ENCODE measurements around the gene P2RX7. TPM values are rescaled to one million over a fixed set of nuclear protein-coding genes. Genes with fewer than 3 reads are reported as not detected.

The P2RX7 gene
- total RNA-seq, 1 experiment from 2014 or later, result not detected

DNA sequence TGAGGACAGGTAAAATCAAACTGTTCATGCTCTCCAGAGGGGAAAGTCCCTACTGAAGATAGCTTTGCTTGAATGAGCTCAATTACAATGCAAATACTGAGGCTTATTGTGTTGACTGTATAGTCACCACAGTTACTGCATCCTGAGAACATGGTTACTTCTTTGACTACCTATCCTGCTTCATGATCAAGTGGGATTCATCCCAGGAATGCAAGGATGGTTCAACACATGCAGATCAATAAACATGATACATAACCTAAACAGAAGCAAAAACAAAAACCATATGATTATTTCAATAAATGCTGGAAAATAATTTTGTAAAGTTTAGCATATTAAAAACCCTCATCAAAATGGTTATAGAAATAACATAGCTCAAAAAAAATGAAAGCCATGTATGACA is 32.9 kb upstream of the P2RX7 start:
- no peak for DNase-seq
- H4K20me1 ChIP-seq (ENCODE audit: insufficient read depth, low read depth, low read length), result no peaks in the 10 kb centered on the region
- no peak overlapping the region for H3K4me3 ChIP-seq (ENCODE audit: low read length)
- H3K4me1 ChIP-seq (ENCODE audit: low read length), result peaks cover 10% of the 10 kb centered on the region
- no peak overlapping the region for H3K4me2 ChIP-seq (ENCODE audit: low read depth, low read length, poor library complexity, severe bottlenecking)
- H3K27ac ChIP-seq (ENCODE audit: low read length), result no peak overlapping the region
- no peak overlapping the region for H2AFZ ChIP-seq (ENCODE audit: low read length)
- H3K9me2 ChIP-seq (replicated peaks; ENCODE audit: insufficient read depth, low read length), result no peaks in the 10 kb centered on the region
- H3K36me3 ChIP-seq (ENCODE audit: insufficient read depth, low read length), result no peaks in the 10 kb centered on the region
- no peaks in the 10 kb centered on the region for H3K79me2 ChIP-seq (ENCODE audit: low read length)
- 0 out of 2 replicates have a peak, but pooled peaks cover 3% of the 10 kb centered on the region for H3K9me3 ChIP-seq (ENCODE audit: low read length)
- no peak overlapping the region for H3K9ac ChIP-seq (ENCODE audit: low read length)
- H3K27me3 ChIP-seq (ENCODE audit: low read length), result no peaks in the 10 kb centered on the region

DNA sequence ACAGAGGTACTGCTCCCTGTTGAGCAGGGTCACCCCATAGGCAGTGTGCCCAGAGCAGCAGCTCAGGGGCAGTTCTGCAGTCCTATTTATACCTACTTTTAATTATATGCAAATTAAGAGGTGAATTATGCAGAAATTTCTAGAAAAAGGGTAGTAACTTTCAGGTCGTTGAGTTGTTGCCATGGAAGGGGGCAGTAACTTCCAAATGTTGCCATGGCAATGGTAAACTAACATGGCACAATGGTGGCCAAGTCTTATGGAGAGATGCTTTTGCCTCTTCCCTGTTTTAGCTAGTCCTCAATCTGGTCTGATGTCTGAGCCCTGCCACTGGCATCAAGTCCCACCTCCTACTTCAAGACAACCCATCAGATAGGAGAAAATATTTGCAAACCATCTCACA is 30.4 kb upstream of the P2RX7 start:
- Histone ChIP-seq H3K4me3 (ENCODE audit: low read length) (no peak overlapping the region), H3K9me3 (ENCODE audit: low read length) (0 out of 2 replicates have a peak, but pooled peaks cover 3% of the 10 kb centered on the region), H2AFZ (ENCODE audit: low read length) (no peak overlapping the region), H3K4me2 (ENCODE audit: low read depth, low read length, poor library complexity, severe bottlenecking) (no peak overlapping the region), H3K27me3 (ENCODE audit: low read length) (no peaks in the 10 kb centered on the region), H3K27ac (ENCODE audit: low read length) (no peak overlapping the region), H3K4me1 (ENCODE audit: low read length) (peaks cover 7% of the 10 kb centered on the region), H3K79me2 (ENCODE audit: low read length) (no peaks in the 10 kb centered on the region), H4K20me1 (ENCODE audit: insufficient read depth, low read depth, low read length) (no peaks in the 10 kb centered on the region), H3K9me2 (replicated peaks; ENCODE audit: insufficient read depth, low read length) (no peaks in the 10 kb centered on the region), H3K9ac (ENCODE audit: low read length) (no peak overlapping the region), H3K36me3 (ENCODE audit: insufficient read depth, low read length) (no peaks in the 10 kb centered on the region)
- DNase-seq, result peak; percentile 51

DNA sequence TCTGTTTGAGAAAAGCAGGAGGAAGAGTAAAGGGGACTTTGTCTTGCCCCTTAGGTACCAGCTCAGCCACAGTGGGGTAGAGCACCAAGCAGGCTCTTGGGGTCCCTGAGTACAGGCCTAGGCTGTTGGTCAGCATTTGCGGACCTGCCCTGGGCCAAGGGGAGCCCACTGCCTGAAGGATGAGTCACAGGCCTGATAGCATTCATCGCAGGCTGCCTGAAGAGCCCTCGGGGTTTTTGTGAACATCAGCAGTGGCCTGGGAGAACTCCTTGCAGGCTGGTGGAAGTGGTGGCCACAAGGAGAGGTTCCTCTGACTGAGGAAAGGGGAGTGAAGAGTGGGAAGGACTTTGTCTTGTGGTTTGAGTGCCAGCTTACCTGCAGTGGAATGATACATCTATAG is 25.0 kb upstream of the P2RX7 start:
- Histone ChIP-seq H3K4me2 (ENCODE audit: low read depth, low read length, poor library complexity, severe bottlenecking) (no peak overlapping the region), H3K4me1 (ENCODE audit: low read length) (peaks cover 4% of the 10 kb centered on the region), H3K4me3 (ENCODE audit: low read length) (no peak overlapping the region), H4K20me1 (ENCODE audit: insufficient read depth, low read depth, low read length) (no peaks in the 10 kb centered on the region), H3K9me2 (replicated peaks; ENCODE audit: insufficient read depth, low read length) (no peaks in the 10 kb centered on the region), H2AFZ (ENCODE audit: low read length) (no peak overlapping the region), H3K36me3 (ENCODE audit: insufficient read depth, low read length) (no peaks in the 10 kb centered on the region), H3K9me3 (ENCODE audit: low read length) (no peaks in the 10 kb centered on the region), H3K27ac (ENCODE audit: low read length) (no peak overlapping the region), H3K27me3 (ENCODE audit: low read length) (no peaks in the 10 kb centered on the region), H3K79me2 (ENCODE audit: low read length) (no peaks in the 10 kb centered on the region), H3K9ac (ENCODE audit: low read length) (no peak overlapping the region)
- no peak for DNase-seq

DNA sequence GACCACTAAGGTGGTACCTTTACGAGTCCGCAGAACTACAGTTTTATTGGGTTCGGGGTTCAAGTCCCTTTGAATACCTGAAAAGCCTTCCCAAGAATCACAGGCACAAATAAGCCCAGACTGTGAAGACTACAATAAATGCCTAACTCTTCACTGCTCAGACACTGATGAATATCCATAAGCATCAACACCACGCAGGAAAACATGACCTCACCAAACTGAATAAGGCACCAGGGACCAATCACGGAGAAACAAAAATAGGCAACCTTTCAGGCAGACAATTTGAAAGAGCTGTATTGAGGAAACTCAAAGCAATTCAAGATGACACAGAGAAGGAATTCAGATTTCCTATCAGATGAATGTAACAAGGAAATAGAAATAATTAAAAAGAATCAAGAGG is 24.2 kb upstream of the P2RX7 start:
- no peak overlapping the region for H3K9ac ChIP-seq (ENCODE audit: low read length)
- H3K27me3 ChIP-seq (ENCODE audit: low read length), result no peaks in the 10 kb centered on the region
- H3K36me3 ChIP-seq (ENCODE audit: insufficient read depth, low read length), result no peaks in the 10 kb centered on the region
- no peak overlapping the region for H3K27ac ChIP-seq (ENCODE audit: low read length)
- H3K79me2 ChIP-seq (ENCODE audit: low read length), result no peaks in the 10 kb centered on the region
- H3K9me2 ChIP-seq (replicated peaks; ENCODE audit: insufficient read depth, low read length), result no peaks in the 10 kb centered on the region
- no peak for DNase-seq
- H3K4me3 ChIP-seq (ENCODE audit: low read length), result no peak overlapping the region
- no peaks in the 10 kb centered on the region for H3K9me3 ChIP-seq (ENCODE audit: low read length)
- H3K4me2 ChIP-seq (ENCODE audit: low read depth, low read length, poor library complexity, severe bottlenecking), result no peak overlapping the region
- H3K4me1 ChIP-seq (ENCODE audit: low read length), result peaks cover 4% of the 10 kb centered on the region
- H4K20me1 ChIP-seq (ENCODE audit: insufficient read depth, low read depth, low read length), result no peaks in the 10 kb centered on the region
- no peak overlapping the region for H2AFZ ChIP-seq (ENCODE audit: low read length)

DNA sequence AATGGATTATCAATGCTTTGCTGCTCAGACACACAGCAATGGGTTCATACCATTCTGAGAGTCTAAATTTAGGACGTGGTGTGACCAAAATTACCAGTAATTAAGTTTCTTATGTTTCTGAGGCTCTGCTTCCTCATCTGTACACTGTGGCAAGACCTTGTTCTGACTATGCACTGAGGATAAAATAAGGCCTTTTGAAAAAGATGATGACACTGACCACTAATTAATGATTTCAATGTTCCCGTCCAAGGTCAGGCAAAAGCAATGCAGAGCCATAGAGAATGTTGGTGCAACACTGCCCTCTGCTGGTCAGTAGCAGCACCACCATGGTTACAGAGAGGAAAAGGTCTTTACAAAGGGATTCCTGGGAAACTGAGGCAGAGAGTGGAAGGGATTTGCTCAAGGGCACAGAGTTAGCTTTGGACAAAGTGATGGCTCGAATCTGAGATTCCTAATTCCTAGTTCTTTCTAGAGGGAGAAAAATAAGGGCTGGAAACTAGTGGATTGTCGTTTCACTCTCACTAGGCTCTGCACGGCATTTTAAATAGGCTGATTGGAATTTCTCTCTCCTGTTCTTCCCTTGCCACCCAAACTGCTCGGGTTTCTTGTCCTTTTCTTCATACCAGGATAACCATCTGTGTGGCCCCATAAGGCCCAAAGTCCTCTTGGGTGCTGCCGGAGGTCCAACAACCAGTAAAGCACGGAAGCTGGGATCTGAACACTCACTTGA is 22.3 kb upstream of the P2RX7 start:
- no peak overlapping the region for H3K4me2 ChIP-seq (ENCODE audit: low read depth, low read length, poor library complexity, severe bottlenecking)
- peak; percentile 86 for DNase-seq
- H2AFZ ChIP-seq (ENCODE audit: low read length), result no peak overlapping the region

DNA sequence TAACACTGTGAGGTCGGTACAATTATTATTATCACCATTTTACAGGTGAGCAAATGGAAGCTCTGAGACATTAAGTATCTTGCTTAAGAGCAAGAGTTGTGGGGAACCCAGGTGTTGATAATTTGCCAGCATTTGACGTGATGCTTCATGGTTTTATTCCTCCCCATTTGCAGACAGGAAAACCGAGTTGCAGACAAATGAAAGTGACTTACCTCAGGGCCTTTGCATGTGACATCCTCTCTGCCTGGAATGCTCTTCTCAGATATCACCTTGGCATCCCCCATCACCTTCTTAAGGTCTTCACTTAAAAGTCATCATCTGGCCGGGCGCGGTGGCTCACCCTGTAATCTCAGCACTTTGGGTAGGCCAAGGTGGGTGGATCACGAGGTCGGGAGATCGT is 21.0 kb upstream of the P2RX7 start:
- H3K4me2 ChIP-seq (ENCODE audit: low read depth, low read length, poor library complexity, severe bottlenecking), result no peak overlapping the region
- no peaks in the 10 kb centered on the region for H3K4me1 ChIP-seq (ENCODE audit: low read length)
- DNase-seq, result no peak
- H3K27me3 ChIP-seq (ENCODE audit: low read length), result no peaks in the 10 kb centered on the region
- no peak overlapping the region for H3K9ac ChIP-seq (ENCODE audit: low read length)
- no peak overlapping the region for H3K27ac ChIP-seq (ENCODE audit: low read length)
- no peaks in the 10 kb centered on the region for H3K79me2 ChIP-seq (ENCODE audit: low read length)
- no peaks in the 10 kb centered on the region for H4K20me1 ChIP-seq (ENCODE audit: insufficient read depth, low read depth, low read length)
- no peaks in the 10 kb centered on the region for H3K9me3 ChIP-seq (ENCODE audit: low read length)
- no peak overlapping the region for H2AFZ ChIP-seq (ENCODE audit: low read length)
- no peaks in the 10 kb centered on the region for H3K9me2 ChIP-seq (replicated peaks; ENCODE audit: insufficient read depth, low read length)
- H3K36me3 ChIP-seq (ENCODE audit: insufficient read depth, low read length), result no peaks in the 10 kb centered on the region
- no peak overlapping the region for H3K4me3 ChIP-seq (ENCODE audit: low read length)

More for the DNA sequence above, 22.3 kb upstream of the P2RX7 start:
- Histone ChIP-seq H3K9me2 (replicated peaks; ENCODE audit: insufficient read depth, low read length) (no peaks in the 10 kb centered on the region), H3K4me3 (ENCODE audit: low read length) (no peak overlapping the region), H3K27me3 (ENCODE audit: low read length) (no peaks in the 10 kb centered on the region), H3K79me2 (ENCODE audit: low read length) (no peaks in the 10 kb centered on the region), H3K9ac (ENCODE audit: low read length) (no peak overlapping the region), H3K27ac (ENCODE audit: low read length) (no peak overlapping the region), H4K20me1 (ENCODE audit: insufficient read depth, low read depth, low read length) (no peaks in the 10 kb centered on the region), H3K9me3 (ENCODE audit: low read length) (no peaks in the 10 kb centered on the region), H3K36me3 (ENCODE audit: insufficient read depth, low read length) (no peaks in the 10 kb centered on the region), H3K4me1 (ENCODE audit: low read length) (no peaks in the 10 kb centered on the region)

DNA sequence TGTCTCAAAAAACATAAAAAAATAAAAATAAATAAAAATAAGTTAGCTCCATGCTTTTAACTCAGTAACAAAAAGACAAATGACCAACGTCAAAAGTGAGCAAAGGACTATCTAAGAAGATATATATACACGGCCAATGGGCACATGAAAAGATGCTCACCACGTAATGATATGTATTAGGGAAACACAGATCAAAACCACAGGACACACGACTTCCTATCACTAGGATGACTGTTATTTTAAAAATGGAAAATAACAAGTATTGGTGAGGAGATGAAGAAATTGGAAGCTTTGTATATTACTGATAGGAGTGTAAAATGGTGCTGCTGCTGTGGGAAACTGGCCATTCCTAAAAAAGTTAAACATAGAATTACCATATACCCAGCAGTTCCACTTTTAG is 20.2 kb upstream of the P2RX7 start:
- H2AFZ ChIP-seq (ENCODE audit: low read length), result no peak overlapping the region
- H3K4me1 ChIP-seq (ENCODE audit: low read length), result no peaks in the 10 kb centered on the region
- no peaks in the 10 kb centered on the region for H3K36me3 ChIP-seq (ENCODE audit: insufficient read depth, low read length)
- no peaks in the 10 kb centered on the region for H3K79me2 ChIP-seq (ENCODE audit: low read length)
- H3K4me2 ChIP-seq (ENCODE audit: low read depth, low read length, poor library complexity, severe bottlenecking), result no peak overlapping the region
- H3K27ac ChIP-seq (ENCODE audit: low read length), result no peak overlapping the region
- H3K9me3 ChIP-seq (ENCODE audit: low read length), result no peaks in the 10 kb centered on the region
- no peak overlapping the region for H3K4me3 ChIP-seq (ENCODE audit: low read length)
- no peak overlapping the region for H3K9ac ChIP-seq (ENCODE audit: low read length)
- no peaks in the 10 kb centered on the region for H3K27me3 ChIP-seq (ENCODE audit: low read length)
- no peaks in the 10 kb centered on the region for H3K9me2 ChIP-seq (replicated peaks; ENCODE audit: insufficient read depth, low read length)
- no peaks in the 10 kb centered on the region for H4K20me1 ChIP-seq (ENCODE audit: insufficient read depth, low read depth, low read length)
- no peak for DNase-seq

DNA sequence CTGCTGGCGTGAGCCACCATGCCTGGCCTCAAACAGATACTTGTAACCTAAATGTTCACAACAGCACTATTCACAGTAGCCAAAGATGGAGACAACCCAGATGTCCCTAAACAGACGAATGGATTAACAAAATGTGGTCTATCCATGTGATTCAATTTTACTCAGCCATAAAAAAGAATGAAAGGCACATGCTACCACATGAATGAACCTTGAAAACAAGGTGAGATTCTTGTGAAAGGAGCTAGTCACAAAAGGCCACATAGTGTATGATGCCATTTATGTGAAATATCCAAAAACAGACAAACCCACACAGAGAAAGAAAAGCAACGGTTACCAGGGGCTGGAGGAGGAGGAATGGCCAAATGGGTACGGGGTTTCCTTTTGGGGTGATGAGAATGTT is 19.6 kb upstream of the P2RX7 start:
- Histone ChIP-seq H3K27me3 (ENCODE audit: low read length) (no peaks in the 10 kb centered on the region), H3K79me2 (ENCODE audit: low read length) (no peaks in the 10 kb centered on the region), H2AFZ (ENCODE audit: low read length) (no peak overlapping the region), H3K27ac (ENCODE audit: low read length) (no peak overlapping the region), H3K4me2 (ENCODE audit: low read depth, low read length, poor library complexity, severe bottlenecking) (no peak overlapping the region), H3K4me1 (ENCODE audit: low read length) (no peaks in the 10 kb centered on the region), H3K9me3 (ENCODE audit: low read length) (no peaks in the 10 kb centered on the region), H3K9me2 (replicated peaks; ENCODE audit: insufficient read depth, low read length) (no peaks in the 10 kb centered on the region), H3K36me3 (ENCODE audit: insufficient read depth, low read length) (no peaks in the 10 kb centered on the region), H3K4me3 (ENCODE audit: low read length) (no peak overlapping the region), H3K9ac (ENCODE audit: low read length) (no peak overlapping the region), H4K20me1 (ENCODE audit: insufficient read depth, low read depth, low read length) (no peaks in the 10 kb centered on the region)
- DNase-seq, result no peak

Data from Karpas-422 (cell line).